ENCODE data around the gene POLR3H.

POLR3H gene

GRCh38 chr22:41488596-41489385 is 55.5 kb downstream of the POLR3H start:
- DNase-seq: no peak

- DNase-seq: no peak
These were observed 56.2 kb downstream of the POLR3H start for GRCh38 chr22:41488076-41488475.

GRCh38 chr22:41487037-41487935 is 57.0 kb downstream of the POLR3H start:
- DNase-seq: no peak

- no peak for DNase-seq
These were observed 59.2 kb downstream of the POLR3H start for GRCh38 chr22:41485033-41485432.

- DNase-seq: no peak
These were observed 61.8 kb downstream of the POLR3H start for GRCh38 chr22:41482319-41482935.

- peak in 1 of 51 donors; percentile 10 for DNase-seq
These were observed 62.3 kb downstream of the POLR3H start for GRCh38 chr22:41481925-41482318.

- peak in 24 of 51 donors; percentile 9 to 57 (median 26) for DNase-seq
These were observed 63.0 kb downstream of the POLR3H start for GRCh38 chr22:41481131-41481830.

- peak in 4 of 51 donors; percentile 14 to 78 (median 60) for DNase-seq
These were observed 63.9 kb downstream of the POLR3H start for GRCh38 chr22:41480397-41480735.

- DNase-seq: peak in 37 of 51 donors; percentile 21 to 91 (median 60)
These were observed 64.4 kb downstream of the POLR3H start for GRCh38 chr22:41479671-41480396.

GRCh38 chr22:41478891-41479521 is 65.3 kb downstream of the POLR3H start:
- peak in 6 of 51 donors; percentile 13 to 71 (median 21) for DNase-seq

GRCh38 chr22:41478473-41478872 is 65.8 kb downstream of the POLR3H start:
- no peak for DNase-seq
